ENCODE data around the gene TEX48. TPM values are rescaled to one million over a fixed set of nuclear protein-coding genes. Genes with fewer than 3 reads are reported as not detected.

The TEX48 gene
- total RNA-seq, 1 donor from 2014 or later, result not detected

GRCh38 chr9:114643896-114644295 is 38.1 kb downstream of the TEX48 start:
- DNase-seq (ENCODE audit: low read depth), result no peak
- no peak overlapping the region for H3K4me3 ChIP-seq (ENCODE audit: low read depth, low read length)
- TF ChIP-seq, protein P1, sequence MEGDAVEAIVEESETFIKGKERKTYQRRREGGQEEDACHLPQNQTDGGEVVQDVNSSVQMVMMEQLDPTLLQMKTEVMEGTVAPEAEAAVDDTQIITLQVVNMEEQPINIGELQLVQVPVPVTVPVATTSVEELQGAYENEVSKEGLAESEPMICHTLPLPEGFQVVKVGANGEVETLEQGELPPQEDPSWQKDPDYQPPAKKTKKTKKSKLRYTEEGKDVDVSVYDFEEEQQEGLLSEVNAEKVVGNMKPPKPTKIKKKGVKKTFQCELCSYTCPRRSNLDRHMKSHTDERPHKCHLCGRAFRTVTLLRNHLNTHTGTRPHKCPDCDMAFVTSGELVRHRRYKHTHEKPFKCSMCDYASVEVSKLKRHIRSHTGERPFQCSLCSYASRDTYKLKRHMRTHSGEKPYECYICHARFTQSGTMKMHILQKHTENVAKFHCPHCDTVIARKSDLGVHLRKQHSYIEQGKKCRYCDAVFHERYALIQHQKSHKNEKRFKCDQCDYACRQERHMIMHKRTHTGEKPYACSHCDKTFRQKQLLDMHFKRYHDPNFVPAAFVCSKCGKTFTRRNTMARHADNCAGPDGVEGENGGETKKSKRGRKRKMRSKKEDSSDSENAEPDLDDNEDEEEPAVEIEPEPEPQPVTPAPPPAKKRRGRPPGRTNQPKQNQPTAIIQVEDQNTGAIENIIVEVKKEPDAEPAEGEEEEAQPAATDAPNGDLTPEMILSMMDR (conservative IDR thresholded peaks at IDR 0.05; ENCODE audit: low read depth, low read length), result no peak

DNA sequence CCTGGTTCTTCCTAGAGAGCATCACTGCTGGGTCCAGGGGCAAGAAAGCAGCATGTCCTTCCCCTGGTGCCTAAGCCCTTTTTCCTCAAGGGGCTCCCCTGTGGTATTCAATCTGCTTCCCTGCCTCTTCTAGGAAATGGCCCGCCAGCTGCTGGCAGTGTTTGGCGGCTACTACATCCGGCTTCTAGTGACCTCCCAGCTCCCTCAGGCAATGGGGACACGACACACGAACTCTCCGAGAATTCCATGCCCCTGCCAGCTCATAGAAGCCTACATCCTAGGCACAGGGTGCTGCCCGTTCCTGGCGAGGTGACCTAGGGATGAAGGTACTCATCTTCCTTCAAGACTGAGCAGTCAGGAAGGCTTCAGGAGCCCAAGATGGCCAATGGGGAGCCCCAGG is 39.0 kb downstream of the TEX48 start:
- DNase-seq (ENCODE audit: low read depth), result no peak
- no peak overlapping the region for H3K4me3 ChIP-seq (ENCODE audit: low read depth, low read length)
- TF ChIP-seq, protein P1 (conservative IDR thresholded peaks at IDR 0.05; ENCODE audit: low read depth, low read length), result no peak

- TF ChIP-seq, protein P1 (conservative IDR thresholded peaks at IDR 0.05; ENCODE audit: low read depth, low read length), result no peak
- no peak for DNase-seq (ENCODE audit: low read depth)
These were observed 40.0 kb downstream of the TEX48 start for GRCh38 chr9:114641967-114642366.

DNA sequence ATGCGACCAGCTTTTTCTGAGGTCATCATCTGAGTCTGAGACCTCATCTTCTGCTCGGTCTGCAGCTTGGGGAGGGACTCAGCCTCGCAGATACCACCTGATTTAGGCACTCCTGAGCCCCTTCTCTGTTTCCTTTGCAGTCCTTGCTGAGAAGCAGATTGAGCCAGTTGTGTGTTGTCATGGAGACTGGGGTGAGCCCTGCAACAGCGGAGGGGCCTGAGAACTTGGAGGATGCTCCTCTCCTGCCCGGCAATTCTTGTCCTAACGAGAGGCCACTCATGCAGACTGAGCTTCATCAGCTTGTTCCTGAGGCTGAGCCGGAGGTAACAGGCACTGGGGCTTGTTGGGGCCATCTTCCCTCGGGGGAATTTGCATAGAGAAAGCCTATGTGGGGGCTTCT is 43.6 kb downstream of the TEX48 start:
- TF ChIP-seq, protein P1 (conservative IDR thresholded peaks at IDR 0.05; ENCODE audit: low read depth, low read length), result no peak

More at GRCh38 chr9:114641967-114642366, 40.0 kb downstream of the TEX48 start:
- H3K4me3 ChIP-seq (ENCODE audit: low read depth, low read length), result no peak overlapping the region

DNA sequence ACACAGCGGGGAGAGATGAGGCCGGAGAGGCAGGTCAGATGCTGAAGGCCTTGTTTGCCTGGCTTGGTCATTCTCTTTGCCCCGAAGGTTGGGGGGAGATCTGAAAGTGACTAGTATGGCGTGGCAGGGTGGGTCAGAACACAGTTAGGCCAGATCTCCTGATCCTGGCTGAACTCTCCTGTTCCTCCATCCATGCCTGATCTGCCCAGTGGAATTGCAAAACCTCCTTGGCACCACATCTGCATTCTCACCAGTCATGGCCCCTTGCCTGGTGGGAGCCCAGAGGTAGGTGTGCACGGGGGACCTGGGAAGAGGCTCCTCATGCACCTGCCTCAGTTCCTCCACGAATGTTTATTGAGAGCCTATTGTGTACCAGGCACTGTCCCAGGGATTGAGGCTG is 47.6 kb downstream of the TEX48 start:
- H3K4me3 ChIP-seq (ENCODE audit: low read depth, low read length), result no peak overlapping the region
- TF ChIP-seq, protein P1 (conservative IDR thresholded peaks at IDR 0.05; ENCODE audit: low read depth, low read length), result no peak
- no peak for DNase-seq (ENCODE audit: low read depth)

More for the DNA sequence above, 43.6 kb downstream of the TEX48 start:
- DNase-seq (ENCODE audit: low read depth), result no peak
- H3K4me3 ChIP-seq (ENCODE audit: low read depth, low read length), result no peak overlapping the region

DNA sequence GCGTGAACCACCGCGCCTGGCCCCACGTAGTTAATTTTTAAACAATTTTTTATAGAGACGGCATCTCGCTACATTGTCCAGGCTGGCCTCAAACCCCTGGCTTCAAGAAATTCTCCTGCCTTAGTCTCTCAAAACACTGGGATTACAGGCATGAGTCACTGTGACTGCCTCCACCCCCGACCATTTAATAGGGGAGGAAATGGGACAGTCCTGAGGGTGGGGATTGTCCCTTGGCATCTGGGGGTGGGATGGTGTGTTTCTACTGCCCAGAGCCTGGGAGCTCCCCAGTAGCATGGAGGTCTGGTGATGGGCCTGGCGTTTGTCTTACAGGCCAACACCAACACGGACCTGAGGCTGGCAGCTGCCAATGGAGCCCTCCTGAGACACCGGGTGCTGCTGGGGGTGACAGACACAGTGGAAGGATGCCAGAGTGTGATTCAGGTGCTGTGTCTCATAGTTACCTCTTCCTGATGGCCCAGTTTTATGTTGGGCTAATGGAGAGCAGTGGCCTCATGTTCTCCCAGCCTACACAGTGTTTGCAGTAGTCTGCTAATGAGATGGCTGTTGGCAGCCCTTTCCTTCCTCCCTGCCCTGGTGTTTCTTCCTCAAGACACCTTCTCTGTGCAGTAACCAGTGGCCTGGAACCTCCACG is 48.4 kb downstream of the TEX48 start:
- no peak for DNase-seq (ENCODE audit: low read depth)
- H3K4me3 ChIP-seq (ENCODE audit: low read depth, low read length), result no peak overlapping the region
- TF ChIP-seq, protein P1 (conservative IDR thresholded peaks at IDR 0.05; ENCODE audit: low read depth, low read length), result no peak

DNA sequence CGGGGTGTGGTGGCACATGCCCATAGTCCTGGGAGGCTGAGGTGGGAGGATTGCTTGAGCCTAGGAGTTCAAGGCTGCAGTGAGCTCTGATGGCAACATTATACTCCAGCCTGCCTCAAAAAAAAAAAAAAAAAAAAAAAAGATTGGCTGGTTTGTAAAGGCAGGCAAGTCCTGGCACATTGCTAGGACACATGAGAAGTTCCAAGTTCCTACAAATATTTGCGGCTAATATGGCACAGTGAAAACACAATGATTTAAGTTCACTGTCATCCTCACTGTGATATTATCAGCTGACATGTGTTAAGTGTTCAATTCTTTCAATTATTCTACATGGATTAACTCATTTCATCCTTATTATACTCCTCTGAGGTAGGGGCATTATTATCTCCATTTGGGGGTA is 50.8 kb downstream of the TEX48 start:
- TF ChIP-seq, protein P1 (conservative IDR thresholded peaks at IDR 0.05; ENCODE audit: low read depth, low read length), result no peak
- DNase-seq (ENCODE audit: low read depth), result no peak

More for the DNA sequence above, 50.8 kb downstream of the TEX48 start:
- no peak overlapping the region for H3K4me3 ChIP-seq (ENCODE audit: low read depth, low read length)

Data from epithelial cell of proximal tubule (primary cell).